C4-2B (cell line): ENCODE measurements around the gene CNPY4.

ENCODE experiments used
- H3K27ac ChIP-seq: fragments of 450-650 bp; 2 replicates; pipeline ENCODE4 v1.5.1; 2017
- ZFX ChIP-seq: fragments of 450-650 bp; IDR thresholded peaks from 2 replicates; pipeline ENCODE4 v1.6.1; 2017
- TF ChIP-seq, protein P1 (sequence below): fragments of 450-650 bp; conservative IDR thresholded peaks from 2 replicates; pipeline ENCODE4 v1.5.1; 2017; ENCODE audit warnings: mild to moderate bottlenecking

The CNPY4 gene

GRCh38 chr7:100101016-100101862, 18.2 kb upstream of the CNPY4 start, which contains the start of the genes AP4M1 and MCM7:
AP4M1 (plus strand) TSS chr7:100101643; CDS start chr7:100101715, 72 bp downstream.
MCM7 (minus strand) TSS chr7:100101397; CDS start chr7:100101294, 103 bp downstream.
- peak within 1 kb of the TSS; percentile 97 for H3K27ac ChIP-seq
- TF ChIP-seq, protein P1, sequence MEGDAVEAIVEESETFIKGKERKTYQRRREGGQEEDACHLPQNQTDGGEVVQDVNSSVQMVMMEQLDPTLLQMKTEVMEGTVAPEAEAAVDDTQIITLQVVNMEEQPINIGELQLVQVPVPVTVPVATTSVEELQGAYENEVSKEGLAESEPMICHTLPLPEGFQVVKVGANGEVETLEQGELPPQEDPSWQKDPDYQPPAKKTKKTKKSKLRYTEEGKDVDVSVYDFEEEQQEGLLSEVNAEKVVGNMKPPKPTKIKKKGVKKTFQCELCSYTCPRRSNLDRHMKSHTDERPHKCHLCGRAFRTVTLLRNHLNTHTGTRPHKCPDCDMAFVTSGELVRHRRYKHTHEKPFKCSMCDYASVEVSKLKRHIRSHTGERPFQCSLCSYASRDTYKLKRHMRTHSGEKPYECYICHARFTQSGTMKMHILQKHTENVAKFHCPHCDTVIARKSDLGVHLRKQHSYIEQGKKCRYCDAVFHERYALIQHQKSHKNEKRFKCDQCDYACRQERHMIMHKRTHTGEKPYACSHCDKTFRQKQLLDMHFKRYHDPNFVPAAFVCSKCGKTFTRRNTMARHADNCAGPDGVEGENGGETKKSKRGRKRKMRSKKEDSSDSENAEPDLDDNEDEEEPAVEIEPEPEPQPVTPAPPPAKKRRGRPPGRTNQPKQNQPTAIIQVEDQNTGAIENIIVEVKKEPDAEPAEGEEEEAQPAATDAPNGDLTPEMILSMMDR: no peak
- peak; percentile 53; the same call in 1 of the 2 replicates for TF ChIP-seq ZFX

GRCh38 chr7:100102950-100103840, 16.2 kb upstream of the CNPY4 start:
- peak overlapping the region; percentile 97 for H3K27ac ChIP-seq
- TF ChIP-seq ZFX: no peak
- TF ChIP-seq, protein P1: no peak

GRCh38 chr7:100105534-100105933, 13.9 kb upstream of the CNPY4 start:
- TF ChIP-seq ZFX: no peak
- H3K27ac ChIP-seq: no peak overlapping the region

- TF ChIP-seq, protein P1: no peak
- no peak for TF ChIP-seq ZFX
These were observed 12.8 kb upstream of the CNPY4 start for GRCh38 chr7:100106633-100107032.

DNA sequence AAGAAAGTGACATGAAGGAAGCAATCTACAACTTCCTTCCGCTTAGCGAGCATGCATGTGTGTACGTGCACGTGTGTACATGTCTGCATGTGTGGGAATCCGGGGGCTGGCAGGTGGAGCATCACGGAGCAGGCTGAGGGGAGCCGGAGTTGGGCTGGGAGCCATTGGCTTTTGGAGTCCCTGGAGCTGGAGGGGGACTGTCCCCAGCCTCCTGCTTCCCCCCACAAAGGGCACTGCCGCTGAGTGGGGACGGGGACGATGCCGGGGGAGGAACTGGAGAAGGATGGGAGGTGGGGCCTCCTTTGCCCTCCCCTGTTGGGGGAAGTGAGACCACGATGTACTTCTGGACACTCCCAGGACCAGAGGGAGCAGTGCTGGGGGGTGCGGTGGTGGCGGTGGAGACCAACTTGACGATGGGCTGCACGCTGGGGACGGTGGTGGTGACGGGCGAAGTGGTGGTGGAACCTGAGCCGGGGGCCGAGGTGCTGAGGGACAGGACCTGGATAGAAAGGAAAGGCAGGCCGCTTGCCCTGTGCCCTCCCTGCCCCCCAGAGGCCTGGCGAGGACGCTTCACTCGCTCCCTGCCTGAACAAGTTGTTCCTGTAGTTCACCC, 12.2 kb upstream of the CNPY4 start:
- TF ChIP-seq, protein P1: no peak
- no peak for TF ChIP-seq ZFX
- H3K27ac ChIP-seq: no peak overlapping the region

More at GRCh38 chr7:100106633-100107032, 12.8 kb upstream of the CNPY4 start:
- H3K27ac ChIP-seq: no peak overlapping the region

DNA sequence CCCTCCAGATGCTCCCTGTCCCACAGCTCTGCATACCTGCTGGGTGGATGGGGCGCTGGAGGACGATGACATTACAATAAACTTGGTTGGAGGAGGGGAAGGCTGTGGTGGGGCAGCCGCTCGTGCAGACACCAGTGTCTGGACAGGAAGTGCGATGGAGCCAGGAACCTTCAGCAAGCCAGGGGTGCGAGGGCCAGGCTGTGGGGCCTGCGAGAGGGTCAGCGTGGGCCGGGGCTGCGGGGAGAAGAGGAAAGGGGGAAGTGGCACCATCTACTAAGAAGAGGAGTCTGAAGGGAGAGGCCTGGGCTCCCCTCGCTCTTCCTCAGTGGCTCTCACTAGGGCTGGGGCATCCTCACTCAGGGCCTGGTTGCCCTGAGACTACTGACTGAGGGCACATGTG, 11.5 kb upstream of the CNPY4 start:
- TF ChIP-seq, protein P1: no peak
- no peak for TF ChIP-seq ZFX
- peak overlapping the region; percentile 7; the same call in 1 of the 2 replicates for H3K27ac ChIP-seq

DNA sequence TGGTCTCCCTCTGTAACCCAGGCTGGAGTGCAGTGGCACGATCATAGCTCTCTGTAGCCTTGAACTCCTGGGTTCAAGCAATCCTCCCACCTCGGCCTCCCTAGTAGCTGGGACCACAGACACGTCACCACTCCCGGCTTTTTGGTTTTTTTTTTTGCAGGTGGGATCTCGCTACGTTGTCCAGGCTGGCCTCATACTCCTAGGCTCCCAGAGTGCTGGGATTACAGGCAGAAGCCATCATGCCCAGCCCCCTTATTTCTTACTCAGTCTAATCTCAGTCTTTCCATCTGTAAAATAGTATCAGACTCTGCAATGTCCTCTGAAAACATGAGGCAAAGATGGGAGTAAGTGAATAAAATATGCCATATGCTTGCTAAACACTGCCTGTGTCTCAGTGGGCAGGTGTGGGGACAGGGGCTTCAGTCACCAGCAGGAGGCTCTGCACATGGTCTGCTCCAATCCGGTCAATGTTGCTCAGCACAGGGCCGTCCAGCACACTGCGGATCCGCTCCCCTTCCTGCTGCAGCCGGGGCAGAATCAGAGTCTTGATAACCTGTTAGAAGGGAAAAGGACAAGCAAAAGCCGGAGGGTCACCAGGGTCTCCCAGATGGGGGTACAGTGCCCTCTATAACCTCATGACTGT, 9.8 kb upstream of the CNPY4 start:
- no peak overlapping the region for H3K27ac ChIP-seq
- TF ChIP-seq, protein P1: no peak
- no peak for TF ChIP-seq ZFX
